Measurements from ENCODE around the gene WNT2B.

- TF ChIP-seq, protein P1, sequence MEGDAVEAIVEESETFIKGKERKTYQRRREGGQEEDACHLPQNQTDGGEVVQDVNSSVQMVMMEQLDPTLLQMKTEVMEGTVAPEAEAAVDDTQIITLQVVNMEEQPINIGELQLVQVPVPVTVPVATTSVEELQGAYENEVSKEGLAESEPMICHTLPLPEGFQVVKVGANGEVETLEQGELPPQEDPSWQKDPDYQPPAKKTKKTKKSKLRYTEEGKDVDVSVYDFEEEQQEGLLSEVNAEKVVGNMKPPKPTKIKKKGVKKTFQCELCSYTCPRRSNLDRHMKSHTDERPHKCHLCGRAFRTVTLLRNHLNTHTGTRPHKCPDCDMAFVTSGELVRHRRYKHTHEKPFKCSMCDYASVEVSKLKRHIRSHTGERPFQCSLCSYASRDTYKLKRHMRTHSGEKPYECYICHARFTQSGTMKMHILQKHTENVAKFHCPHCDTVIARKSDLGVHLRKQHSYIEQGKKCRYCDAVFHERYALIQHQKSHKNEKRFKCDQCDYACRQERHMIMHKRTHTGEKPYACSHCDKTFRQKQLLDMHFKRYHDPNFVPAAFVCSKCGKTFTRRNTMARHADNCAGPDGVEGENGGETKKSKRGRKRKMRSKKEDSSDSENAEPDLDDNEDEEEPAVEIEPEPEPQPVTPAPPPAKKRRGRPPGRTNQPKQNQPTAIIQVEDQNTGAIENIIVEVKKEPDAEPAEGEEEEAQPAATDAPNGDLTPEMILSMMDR (IDR thresholded peaks at IDR 0.05 in 4 of 5, conservative IDR thresholded peaks at IDR 0.05 in 1 of 5), result no peak
- TF ChIP-seq POLR2A (IDR thresholded peaks at IDR 0.05), result no peak
Observed at GRCh38 chr1:112509005-112509659, 367 bp downstream of the WNT2B start.

Measured in gastrocnemius medialis (tissue), 4 donors.